ENCODE measurements around the gene NTN1. TPM values are rescaled to one million over a fixed set of nuclear protein-coding genes. Genes with fewer than 3 reads are reported as not detected.
A peak's percentile ranks its signal among the peaks of the same experiment; 100 is the strongest.

NTN1 gene
- total RNA-seq, 4 donors from 2014 or later: 3.6 to 20.6 (median 7.2) TPM

DNA sequence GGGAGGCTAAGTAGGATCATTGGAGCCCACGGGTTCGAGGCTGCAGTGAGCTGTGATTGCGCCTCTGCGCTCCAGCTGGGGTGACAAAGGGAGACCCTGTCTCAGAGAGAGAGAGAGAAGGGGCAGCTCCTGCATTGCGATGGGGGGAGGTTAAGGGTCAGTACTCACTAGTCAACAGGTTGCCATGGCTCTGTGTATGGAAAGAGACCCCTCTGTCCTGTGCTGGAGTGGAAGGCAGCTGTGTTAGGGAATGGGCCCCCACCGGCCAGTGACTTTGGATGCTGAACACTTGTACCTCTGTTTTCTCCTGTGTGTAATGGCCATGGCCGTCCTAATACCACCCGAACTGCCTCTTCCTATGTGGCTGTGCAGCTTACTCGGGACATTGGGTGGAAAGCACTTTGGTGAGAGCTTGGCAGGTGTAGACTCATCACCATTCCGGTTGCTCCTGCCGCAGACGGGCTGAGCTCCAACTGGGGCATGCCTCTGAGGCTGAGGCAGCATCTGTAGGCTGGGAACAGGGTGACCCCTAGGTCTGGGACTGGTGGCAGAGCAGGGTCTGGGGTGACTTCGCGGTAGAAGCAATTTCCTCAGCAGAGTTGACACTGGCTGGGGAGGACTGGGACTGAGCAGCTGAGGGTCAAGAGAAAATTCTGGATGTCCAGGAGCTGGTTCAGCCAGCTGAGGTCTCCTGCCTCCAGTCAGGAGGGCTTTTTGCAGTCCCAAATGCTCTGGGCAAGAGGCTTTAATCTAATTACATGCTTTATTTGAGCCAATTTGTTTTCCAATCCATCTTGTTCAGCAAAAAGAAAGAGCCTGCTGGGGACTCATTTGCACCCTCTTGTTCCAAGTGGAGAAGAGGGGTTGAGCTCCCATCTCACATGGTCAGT is 184.5 kb downstream of the NTN1 start:
- WGBS, 2 donors (ENCODE audit: low coverage in 1 of 2): 83 to 87% methylated on average over 6 to 14 of the region's 14 CpGs
- in situ Hi-C loops (cut with MboI; ENCODE audit: low pct_ligation_motif_present in 1 of 4, low pct_unique_long_range_greater_than_20kb in 1 of 4, low sequenced_read_pairs in 3 of 4) (no loop called here), intact Hi-C loops (cut with DNase I; ENCODE audit: low total_unique reads) (no loop called here)
- Histone ChIP-seq H3K27ac (peak overlapping the region; percentile 61 to 78 (median 70)), H3K4me3 (no peak overlapping the region), H3K4me1 (peaks cover 6 to 20% (median 13%) of the 10 kb centered on the region in 4 donors), H3K27me3 (no peaks in the 10 kb centered on the region), H3K36me3 (no peaks in the 10 kb centered on the region), H3K9me3 (no peaks in the 10 kb centered on the region)
- TF ChIP-seq, protein P1, sequence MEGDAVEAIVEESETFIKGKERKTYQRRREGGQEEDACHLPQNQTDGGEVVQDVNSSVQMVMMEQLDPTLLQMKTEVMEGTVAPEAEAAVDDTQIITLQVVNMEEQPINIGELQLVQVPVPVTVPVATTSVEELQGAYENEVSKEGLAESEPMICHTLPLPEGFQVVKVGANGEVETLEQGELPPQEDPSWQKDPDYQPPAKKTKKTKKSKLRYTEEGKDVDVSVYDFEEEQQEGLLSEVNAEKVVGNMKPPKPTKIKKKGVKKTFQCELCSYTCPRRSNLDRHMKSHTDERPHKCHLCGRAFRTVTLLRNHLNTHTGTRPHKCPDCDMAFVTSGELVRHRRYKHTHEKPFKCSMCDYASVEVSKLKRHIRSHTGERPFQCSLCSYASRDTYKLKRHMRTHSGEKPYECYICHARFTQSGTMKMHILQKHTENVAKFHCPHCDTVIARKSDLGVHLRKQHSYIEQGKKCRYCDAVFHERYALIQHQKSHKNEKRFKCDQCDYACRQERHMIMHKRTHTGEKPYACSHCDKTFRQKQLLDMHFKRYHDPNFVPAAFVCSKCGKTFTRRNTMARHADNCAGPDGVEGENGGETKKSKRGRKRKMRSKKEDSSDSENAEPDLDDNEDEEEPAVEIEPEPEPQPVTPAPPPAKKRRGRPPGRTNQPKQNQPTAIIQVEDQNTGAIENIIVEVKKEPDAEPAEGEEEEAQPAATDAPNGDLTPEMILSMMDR (IDR thresholded peaks at IDR 0.05): no peak
- TF ChIP-seq POLR2AphosphoS5 (IDR thresholded peaks at IDR 0.05): no peak
- TF ChIP-seq POLR2A (IDR thresholded peaks at IDR 0.05): no peak
- TF ChIP-seq EP300 (IDR thresholded peaks at IDR 0.05; ENCODE audit: low read depth): no peak
- DNase-seq: no peak

DNA sequence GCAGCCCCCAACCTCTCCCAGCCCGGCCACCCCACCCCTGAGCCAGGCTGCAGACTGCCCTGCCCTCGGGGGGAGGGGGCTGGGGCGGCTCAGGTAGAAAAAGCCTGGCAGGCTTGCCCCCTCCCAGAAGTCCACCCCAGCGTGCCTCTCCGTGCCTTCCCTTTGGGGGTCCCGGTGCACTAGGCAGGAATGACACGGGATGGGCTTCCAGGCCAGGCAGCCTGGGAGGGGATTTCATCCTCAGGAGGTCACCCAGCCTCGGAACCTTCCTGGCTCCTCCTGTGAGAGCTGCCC is 185.0 kb downstream of the NTN1 start:
- in situ Hi-C loops (cut with MboI; ENCODE audit: low pct_ligation_motif_present in 1 of 4, low pct_unique_long_range_greater_than_20kb in 1 of 4, low sequenced_read_pairs in 3 of 4) (no loop called here), intact Hi-C loops (cut with DNase I; ENCODE audit: low total_unique reads) (no loop called here)
- H3K4me1 ChIP-seq: peaks cover 6 to 20% (median 13%) of the 10 kb centered on the region in 4 donors
- TF ChIP-seq, protein P1 (IDR thresholded peaks at IDR 0.05): no peak
- no peak for TF ChIP-seq POLR2A (IDR thresholded peaks at IDR 0.05)
- no peak for TF ChIP-seq EP300 (IDR thresholded peaks at IDR 0.05; ENCODE audit: low read depth)
- TF ChIP-seq POLR2AphosphoS5 (IDR thresholded peaks at IDR 0.05): no peak
- 54% methylated on average over 5 of the region's 8 CpGs; no CpG with 5 or more reads in 1 of the 2 donors for WGBS, 2 donors (ENCODE audit: low coverage in 1 of 2)
- H3K27ac ChIP-seq: peak overlapping the region; percentile 61 to 78 (median 70)
- no peaks in the 10 kb centered on the region for H3K27me3 ChIP-seq
- H3K9me3 ChIP-seq: no peaks in the 10 kb centered on the region
- H3K36me3 ChIP-seq: no peaks in the 10 kb centered on the region
- no peak for DNase-seq
- H3K4me3 ChIP-seq: peak overlapping the region in 1 of 4 donors; percentile 20

DNA sequence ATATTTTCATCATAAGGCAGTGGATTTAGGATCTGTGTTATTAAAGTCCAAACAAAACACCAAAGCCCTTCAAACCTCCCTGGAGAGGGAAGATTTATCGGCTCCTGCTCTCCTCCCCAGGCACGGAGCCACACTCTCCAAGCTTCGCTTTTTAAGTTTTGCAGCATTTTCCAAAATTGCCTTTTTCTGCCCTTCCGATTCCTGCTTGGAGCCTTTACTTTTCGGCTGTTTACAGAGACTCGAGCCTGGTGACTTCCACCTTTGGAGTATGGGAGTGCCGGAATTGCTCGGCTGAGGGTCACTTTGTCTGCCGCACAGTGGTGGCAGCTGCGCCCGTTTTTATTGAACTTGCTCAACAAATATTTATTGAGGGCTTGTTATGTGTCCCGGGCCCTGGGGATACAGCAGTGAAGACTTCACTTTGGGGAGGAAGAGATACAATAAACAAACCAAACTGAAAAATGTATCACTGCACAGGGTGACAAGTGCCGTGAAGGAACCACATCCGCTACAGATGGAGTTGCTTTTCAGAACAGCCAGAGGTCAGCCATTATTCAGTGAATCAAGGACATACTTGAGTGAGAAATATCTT is 185.5 kb downstream of the NTN1 start:
- peaks cover 6 to 20% (median 13%) of the 10 kb centered on the region in 4 donors for H3K4me1 ChIP-seq

More for the DNA sequence above, 185.5 kb downstream of the NTN1 start:
- in situ Hi-C loops (cut with MboI; ENCODE audit: low pct_ligation_motif_present in 1 of 4, low pct_unique_long_range_greater_than_20kb in 1 of 4, low sequenced_read_pairs in 3 of 4): no loop called here
- H3K27me3 ChIP-seq: no peaks in the 10 kb centered on the region
- peak; percentile 71 for DNase-seq
- H3K9me3 ChIP-seq: no peaks in the 10 kb centered on the region
- H3K36me3 ChIP-seq: no peaks in the 10 kb centered on the region
- 8 to 47% methylated on average over 4 to 14 of the region's 14 CpGs for WGBS, 2 donors (ENCODE audit: low coverage in 1 of 2)
- H3K4me3 ChIP-seq: peak overlapping the region in 1 of 4 donors; percentile 20
- TF ChIP-seq, protein P1 (IDR thresholded peaks at IDR 0.05): no peak
- peak in 1 of 3 donors; percentile 25 for TF ChIP-seq POLR2AphosphoS5 (IDR thresholded peaks at IDR 0.05)
- no peak for TF ChIP-seq POLR2A (IDR thresholded peaks at IDR 0.05)
- no peak for TF ChIP-seq EP300 (IDR thresholded peaks at IDR 0.05; ENCODE audit: low read depth)
- intact Hi-C loops (cut with DNase I; ENCODE audit: low total_unique reads): no loop called here
- peak overlapping the region; percentile 61 to 78 (median 70) for H3K27ac ChIP-seq
